HG03575 (cell line): ENCODE measurements around the gene TNS2.

Experiments
- ATAC-seq: cut with Tn5 transposase; IDR thresholded peaks from one replicate; pipeline ENCODE4 v1.9.1; 2021; ENCODE audit not compliant: unreplicated experiment, insufficient number of reproducible peaks, low FRiP score; ENCODE audit errors: extremely low read depth

The TNS2 gene

GRCh38 chr12:53054112-53054878 is 4.4 kb downstream of the TNS2 start:
- no peak for ATAC-seq

- no peak for ATAC-seq
These were observed 5.8 kb downstream of the TNS2 start for GRCh38 chr12:53055471-53056266.

DNA sequence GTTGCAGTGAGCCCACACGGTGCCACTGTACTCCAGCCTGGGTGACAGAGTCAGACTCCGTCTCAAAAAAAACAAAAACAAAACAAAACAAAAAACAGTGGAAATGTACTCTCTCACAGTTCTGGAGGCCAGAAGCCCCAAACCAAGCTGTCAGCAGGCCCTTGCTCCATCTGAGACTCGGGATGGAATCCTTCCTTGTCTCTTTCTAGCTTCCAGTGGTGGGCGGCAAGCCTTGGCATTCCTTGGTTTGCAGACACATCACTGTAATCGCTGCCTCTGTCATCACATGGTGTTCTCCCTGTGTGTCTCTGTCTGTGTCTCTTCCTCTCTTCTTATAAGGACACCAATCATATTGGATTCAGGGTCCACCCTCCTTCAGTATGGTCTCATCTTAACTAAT is 6.4 kb downstream of the TNS2 start:
- no peak for ATAC-seq

DNA sequence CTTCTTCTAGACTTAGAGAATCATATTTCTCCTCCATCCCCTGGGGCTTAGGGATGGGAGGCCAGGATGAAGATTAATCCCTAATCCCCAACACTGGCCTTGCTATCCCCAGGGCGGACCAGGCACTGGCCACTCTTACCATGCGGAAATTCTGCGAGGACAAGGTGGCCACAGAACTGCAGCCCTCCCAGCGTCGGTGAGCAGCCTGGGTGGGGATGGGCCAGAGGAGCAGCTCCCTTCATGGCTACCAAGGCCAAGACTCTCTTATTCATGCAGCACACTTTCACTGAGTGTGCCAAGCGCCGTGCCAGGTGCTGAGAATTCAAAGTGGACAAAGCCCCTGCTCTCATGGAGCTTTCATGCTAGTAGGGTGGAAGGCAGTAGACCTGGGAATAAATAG is 7.0 kb downstream of the TNS2 start:
- no peak for ATAC-seq

- ATAC-seq = no peak
These were observed 8.1 kb downstream of the TNS2 start for GRCh38 chr12:53057816-53058500.

DNA sequence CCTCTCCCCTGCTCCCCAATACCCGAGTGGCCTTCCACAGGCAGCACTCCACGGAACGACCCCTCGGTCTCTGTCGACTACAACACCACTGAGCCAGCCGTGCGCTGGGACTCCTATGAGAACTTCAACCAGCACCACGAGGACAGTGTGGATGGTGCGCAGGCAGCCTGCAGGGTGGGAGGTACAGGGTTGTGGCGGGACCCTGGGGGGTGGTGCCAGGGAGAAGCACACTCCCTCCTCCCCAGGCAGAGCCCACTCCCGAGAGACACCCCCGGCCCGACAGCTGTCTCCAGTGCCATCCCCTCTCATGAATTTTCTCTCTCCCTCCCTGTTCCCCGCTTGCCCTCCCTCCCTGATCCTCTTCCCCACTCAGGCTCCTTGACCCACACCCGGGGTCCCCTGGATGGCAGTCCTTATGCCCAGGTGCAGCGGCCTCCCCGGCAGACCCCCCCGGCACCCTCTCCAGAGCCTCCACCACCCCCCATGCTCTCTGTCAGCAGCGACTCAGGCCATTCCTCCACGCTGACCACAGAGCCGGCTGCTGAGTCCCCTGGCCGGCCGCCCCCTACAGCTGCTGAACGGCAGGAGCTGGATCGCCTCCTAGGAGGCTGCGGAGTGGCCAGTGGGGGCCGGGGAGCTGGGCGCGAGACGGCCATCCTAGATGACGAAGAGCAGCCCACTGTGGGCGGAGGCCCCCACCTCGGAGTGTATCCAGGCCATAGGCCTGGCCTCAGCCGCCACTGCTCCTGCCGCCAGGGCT is 9.0 kb downstream of the TNS2 start:
- no peak for ATAC-seq

- no peak for ATAC-seq
These were observed 9.7 kb downstream of the TNS2 start for GRCh38 chr12:53059434-53060063.

- no peak for ATAC-seq
These were observed 10.3 kb downstream of the TNS2 start for GRCh38 chr12:53060064-53060720.

DNA sequence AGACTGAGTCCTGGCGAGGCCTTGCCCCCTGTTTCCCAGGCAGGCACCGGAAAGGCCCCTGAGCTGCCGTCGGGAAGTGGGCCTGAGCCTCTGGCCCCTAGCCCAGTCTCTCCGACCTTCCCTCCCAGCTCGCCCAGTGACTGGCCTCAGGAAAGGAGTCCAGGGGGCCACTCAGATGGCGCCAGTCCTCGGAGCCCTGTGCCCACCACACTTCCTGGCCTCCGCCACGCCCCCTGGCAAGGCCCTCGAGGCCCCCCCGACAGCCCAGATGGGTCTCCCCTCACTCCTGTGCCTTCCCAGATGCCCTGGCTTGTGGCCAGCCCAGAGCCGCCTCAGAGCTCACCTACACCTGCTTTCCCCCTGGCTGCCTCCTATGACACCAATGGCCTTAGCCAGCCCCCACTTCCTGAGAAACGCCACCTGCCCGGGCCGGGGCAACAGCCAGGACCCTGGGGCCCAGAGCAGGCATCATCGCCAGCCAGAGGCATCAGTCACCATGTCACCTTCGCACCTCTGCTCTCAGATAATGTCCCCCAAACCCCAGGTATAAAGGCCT is 10.9 kb downstream of the TNS2 start:
- ATAC-seq = no peak

GRCh38 chr12:53061404-53062010 is 11.6 kb downstream of the TNS2 start:
- ATAC-seq = no peak

DNA sequence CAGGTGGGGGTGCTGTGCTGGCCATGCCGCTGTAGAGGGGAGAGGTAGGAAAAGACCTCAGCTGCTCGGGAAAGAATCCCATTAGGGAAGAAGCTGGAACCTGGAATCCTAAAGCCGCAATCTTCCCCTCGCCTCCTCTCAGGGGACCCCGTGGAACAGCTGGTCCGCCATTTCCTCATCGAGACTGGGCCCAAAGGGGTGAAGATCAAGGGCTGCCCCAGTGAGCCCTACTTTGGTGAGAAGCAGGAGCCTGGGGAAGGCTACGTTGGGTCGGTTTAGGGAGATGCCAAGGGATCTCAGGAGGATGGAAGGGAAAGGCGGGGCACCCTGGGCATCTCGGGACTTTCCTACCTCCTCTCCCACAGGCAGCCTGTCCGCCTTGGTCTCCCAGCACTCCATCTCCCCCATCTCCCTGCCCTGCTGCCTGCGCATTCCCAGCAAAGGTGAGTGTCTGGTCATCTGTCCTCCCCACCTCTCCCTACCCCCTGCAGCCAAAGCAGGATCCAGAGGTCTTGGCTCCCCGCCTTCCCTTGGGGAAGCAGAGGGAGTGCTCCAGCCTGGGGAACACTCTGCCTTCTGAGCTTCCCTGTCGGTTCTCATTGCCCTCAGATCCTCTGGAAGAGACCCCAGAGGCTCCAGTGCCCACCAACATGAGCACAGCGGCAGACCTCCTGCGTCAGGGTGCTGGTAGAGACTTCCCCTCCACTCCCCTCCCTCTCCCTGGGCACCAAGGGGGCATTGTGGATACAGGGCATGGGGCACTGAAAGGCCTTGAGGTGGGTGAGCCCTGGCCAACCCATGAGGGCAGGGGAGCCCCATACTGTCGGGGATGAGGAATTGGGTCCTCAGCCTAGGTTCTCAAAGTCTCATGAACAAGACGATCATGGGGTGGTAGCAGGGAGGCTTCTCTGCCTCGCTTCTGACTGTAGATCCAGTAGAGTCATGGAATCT is 12.4 kb downstream of the TNS2 start:
- no peak for ATAC-seq

- no peak for ATAC-seq
These were observed 13.3 kb downstream of the TNS2 start for GRCh38 chr12:53062977-53063707.

DNA sequence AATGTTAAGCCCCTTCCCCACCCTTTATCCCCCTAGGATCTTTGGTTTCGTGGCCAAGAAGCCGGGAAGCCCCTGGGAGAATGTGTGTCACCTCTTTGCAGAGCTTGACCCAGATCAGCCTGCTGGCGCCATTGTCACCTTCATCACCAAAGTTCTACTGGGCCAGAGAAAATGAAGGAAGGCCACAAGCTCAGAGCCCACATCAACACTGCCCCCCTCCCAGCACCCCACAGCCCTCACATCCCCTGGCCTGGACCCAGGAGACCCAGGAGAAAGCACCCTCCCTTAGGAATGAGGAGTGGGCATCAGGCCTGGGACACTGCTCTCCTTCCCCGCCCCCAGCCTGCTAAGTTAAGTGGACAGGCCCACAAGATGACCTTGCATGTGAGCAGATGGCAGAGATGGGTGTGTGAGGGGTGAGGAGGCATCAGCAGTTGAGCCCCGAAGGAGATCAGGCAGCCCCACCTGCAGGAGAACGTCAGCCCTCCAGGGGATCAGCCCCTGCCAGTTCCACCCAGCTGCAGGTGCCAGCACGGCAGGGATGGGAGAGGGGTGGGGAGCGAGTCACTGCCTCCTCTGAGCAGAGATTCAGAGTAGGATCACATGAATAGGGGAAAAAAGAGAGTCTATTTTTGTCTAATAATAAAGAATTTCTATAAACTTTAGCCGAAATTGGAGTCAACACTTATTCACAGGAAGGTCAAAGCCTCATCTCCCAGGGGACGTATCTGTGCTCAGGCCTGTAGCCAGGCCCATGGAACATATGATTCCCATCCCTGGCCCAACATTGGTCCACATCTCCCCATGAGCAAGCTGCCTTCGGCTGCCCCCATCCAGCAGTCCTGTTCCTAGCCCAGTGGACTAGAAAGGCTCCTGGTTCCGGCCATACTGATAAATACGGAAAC is 14.1 kb downstream of the TNS2 start:
- no peak for ATAC-seq

- ATAC-seq = no peak
These were observed 15.0 kb downstream of the TNS2 start for GRCh38 chr12:53064613-53065436.
